Measurements from ENCODE around the gene TBC1D32. TPM values are rescaled to one million over a fixed set of nuclear protein-coding genes. Genes with fewer than 3 reads are reported as not detected.

TBC1D32 gene
- total RNA-seq, 4 donors from 2014 or later = 13.4 to 49.6 (median 22.6) TPM

DNA sequence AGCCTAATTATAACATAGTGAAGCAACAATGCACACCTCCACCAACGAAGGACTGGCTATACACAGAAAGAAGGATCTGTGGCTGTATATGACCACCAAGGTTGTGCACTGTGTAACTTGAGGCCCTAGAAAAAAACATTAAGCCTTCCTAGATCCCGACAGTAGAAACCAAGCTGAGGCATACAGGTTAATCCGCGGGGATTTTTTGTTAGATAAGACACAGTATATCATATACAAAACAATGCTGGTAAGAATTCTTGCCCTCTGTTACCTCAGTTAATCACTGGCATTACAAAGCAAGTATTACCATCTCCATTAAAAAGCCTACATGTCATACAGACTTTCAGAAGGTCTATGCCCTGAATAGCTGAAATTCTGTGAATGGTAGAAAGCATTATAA, 228.8 kb downstream of the TBC1D32 start:
- DNase-seq = no peak
- Histone ChIP-seq H3K27ac (no peak overlapping the region), H3K4me1 (no peaks in the 10 kb centered on the region), H3K4me3 (no peak overlapping the region), H3K9me3 (no peaks in the 10 kb centered on the region), H3K36me3 (no peaks in the 10 kb centered on the region), H3K27me3 (no peaks in the 10 kb centered on the region)
- WGBS, 2 donors (ENCODE audit: low coverage in 1 of 2) = 64 to 77% methylated on average over 4 of the region's 4 CpGs
- in situ Hi-C loops (cut with MboI; ENCODE audit: low pct_ligation_motif_present in 1 of 4, low pct_unique_long_range_greater_than_20kb in 1 of 4, low sequenced_read_pairs in 3 of 4) = no loop called here
- intact Hi-C loops (cut with DNase I; ENCODE audit: low total_unique reads) = no loop called here
- TF ChIP-seq, protein P1, sequence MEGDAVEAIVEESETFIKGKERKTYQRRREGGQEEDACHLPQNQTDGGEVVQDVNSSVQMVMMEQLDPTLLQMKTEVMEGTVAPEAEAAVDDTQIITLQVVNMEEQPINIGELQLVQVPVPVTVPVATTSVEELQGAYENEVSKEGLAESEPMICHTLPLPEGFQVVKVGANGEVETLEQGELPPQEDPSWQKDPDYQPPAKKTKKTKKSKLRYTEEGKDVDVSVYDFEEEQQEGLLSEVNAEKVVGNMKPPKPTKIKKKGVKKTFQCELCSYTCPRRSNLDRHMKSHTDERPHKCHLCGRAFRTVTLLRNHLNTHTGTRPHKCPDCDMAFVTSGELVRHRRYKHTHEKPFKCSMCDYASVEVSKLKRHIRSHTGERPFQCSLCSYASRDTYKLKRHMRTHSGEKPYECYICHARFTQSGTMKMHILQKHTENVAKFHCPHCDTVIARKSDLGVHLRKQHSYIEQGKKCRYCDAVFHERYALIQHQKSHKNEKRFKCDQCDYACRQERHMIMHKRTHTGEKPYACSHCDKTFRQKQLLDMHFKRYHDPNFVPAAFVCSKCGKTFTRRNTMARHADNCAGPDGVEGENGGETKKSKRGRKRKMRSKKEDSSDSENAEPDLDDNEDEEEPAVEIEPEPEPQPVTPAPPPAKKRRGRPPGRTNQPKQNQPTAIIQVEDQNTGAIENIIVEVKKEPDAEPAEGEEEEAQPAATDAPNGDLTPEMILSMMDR (IDR thresholded peaks at IDR 0.05) = no peak
- TF ChIP-seq POLR2AphosphoS5 (IDR thresholded peaks at IDR 0.05) = no peak
- TF ChIP-seq EP300 (IDR thresholded peaks at IDR 0.05; ENCODE audit: low read depth) = no peak
- TF ChIP-seq POLR2A (IDR thresholded peaks at IDR 0.05) = no peak

DNA sequence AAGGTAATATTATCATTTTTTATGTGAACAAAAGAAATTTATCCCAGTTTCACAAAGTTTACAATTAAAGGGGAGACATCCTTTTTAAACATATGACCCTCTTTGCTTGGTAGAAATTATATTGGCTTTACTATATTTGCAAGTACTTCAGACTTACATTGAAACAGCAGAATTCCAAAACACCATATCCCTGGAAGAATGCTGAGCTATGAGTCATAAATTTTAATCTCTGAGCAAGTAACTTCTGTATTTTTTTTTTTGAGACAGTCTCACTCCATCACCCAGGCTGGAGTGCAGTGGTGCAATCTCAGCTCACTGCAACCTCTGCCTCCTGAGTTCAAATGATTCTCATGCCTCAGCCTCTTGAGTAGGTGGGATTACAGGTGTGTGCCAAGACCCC, 240.4 kb downstream of the TBC1D32 start:
- no peak overlapping the region for H3K4me3 ChIP-seq
- DNase-seq = no peak
- no peaks in the 10 kb centered on the region for H3K27me3 ChIP-seq
- no peak overlapping the region for H3K27ac ChIP-seq
- no peak for TF ChIP-seq POLR2A (IDR thresholded peaks at IDR 0.05)
- TF ChIP-seq, protein P1 (IDR thresholded peaks at IDR 0.05) = no peak
- no peak for TF ChIP-seq EP300 (IDR thresholded peaks at IDR 0.05; ENCODE audit: low read depth)
- TF ChIP-seq POLR2AphosphoS5 (IDR thresholded peaks at IDR 0.05) = no peak
- no peaks in the 10 kb centered on the region for H3K4me1 ChIP-seq
- intact Hi-C loops (cut with DNase I; ENCODE audit: low total_unique reads) = no loop called here
- H3K36me3 ChIP-seq = peaks cover 0 to 5% (median 0%) of the 10 kb centered on the region in 4 donors
- H3K9me3 ChIP-seq = no peaks in the 10 kb centered on the region
- in situ Hi-C loops (cut with MboI; ENCODE audit: low pct_ligation_motif_present in 1 of 4, low pct_unique_long_range_greater_than_20kb in 1 of 4, low sequenced_read_pairs in 3 of 4) = no loop called here

DNA sequence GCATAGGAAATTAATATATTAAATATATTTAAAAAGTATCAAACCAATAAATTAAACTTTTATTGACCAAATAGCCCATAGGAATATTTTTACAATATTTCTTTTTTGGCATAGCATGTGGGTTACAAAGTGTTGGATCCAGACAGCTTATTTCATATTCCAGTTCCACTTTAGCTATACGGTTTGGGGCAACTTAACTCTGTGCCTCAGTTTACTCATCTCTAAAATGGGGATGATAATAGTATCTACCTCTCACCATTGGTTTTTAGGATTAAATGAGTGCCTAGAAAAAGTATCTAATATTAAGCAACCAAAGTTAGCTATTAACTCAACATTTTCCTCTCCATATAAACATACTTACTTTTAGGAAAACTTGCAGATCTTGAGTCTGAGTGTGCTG, 243.8 kb downstream of the TBC1D32 start:
- intact Hi-C loops (cut with DNase I; ENCODE audit: low total_unique reads) (no loop called here), in situ Hi-C loops (cut with MboI; ENCODE audit: low pct_ligation_motif_present in 1 of 4, low pct_unique_long_range_greater_than_20kb in 1 of 4, low sequenced_read_pairs in 3 of 4) (no loop called here)
- H3K4me1 ChIP-seq = no peaks in the 10 kb centered on the region
- no peak overlapping the region for H3K4me3 ChIP-seq
- WGBS, 2 donors (ENCODE audit: low coverage in 1 of 2) = 93 to 100% methylated on average over 1 of the region's 1 CpG
- no peaks in the 10 kb centered on the region for H3K27me3 ChIP-seq
- TF ChIP-seq, protein P1 (IDR thresholded peaks at IDR 0.05) = no peak
- no peak for TF ChIP-seq POLR2AphosphoS5 (IDR thresholded peaks at IDR 0.05)
- TF ChIP-seq POLR2A (IDR thresholded peaks at IDR 0.05) = no peak
- no peak for TF ChIP-seq EP300 (IDR thresholded peaks at IDR 0.05; ENCODE audit: low read depth)
- H3K36me3 ChIP-seq = peaks cover 0 to 5% (median 0%) of the 10 kb centered on the region in 4 donors
- DNase-seq = no peak
- H3K27ac ChIP-seq = no peak overlapping the region
- H3K9me3 ChIP-seq = no peaks in the 10 kb centered on the region

DNA sequence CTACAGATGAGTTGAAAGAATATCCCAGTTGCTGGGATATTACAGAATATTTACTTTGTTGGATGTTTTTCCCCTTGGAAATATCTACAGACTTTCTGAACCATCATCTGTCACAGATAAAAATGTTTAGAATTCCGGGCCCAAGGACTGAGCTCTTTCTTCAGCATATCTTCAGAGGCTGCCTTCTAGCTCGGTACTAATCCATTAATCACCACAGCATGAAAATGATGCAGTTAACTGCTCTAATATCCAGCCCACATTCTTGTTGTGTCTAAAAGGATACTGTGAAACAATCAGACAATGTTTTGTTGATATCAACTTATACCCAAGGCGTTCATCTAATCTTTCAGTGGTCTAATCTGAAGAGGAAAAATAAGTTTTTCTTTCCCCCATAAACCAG, 247.4 kb downstream of the TBC1D32 start:
- no peaks in the 10 kb centered on the region for H3K27me3 ChIP-seq
- in situ Hi-C loops (cut with MboI; ENCODE audit: low pct_ligation_motif_present in 1 of 4, low pct_unique_long_range_greater_than_20kb in 1 of 4, low sequenced_read_pairs in 3 of 4) (no loop called here), intact Hi-C loops (cut with DNase I; ENCODE audit: low total_unique reads) (no loop called here)
- H3K9me3 ChIP-seq = no peaks in the 10 kb centered on the region
- WGBS, 2 donors (ENCODE audit: low coverage in 1 of 2) = 76 to 82% methylated on average over 3 of the region's 3 CpGs
- no peak for DNase-seq
- H3K36me3 ChIP-seq = no peaks in the 10 kb centered on the region
- TF ChIP-seq POLR2A (IDR thresholded peaks at IDR 0.05) (no peak), EP300 (IDR thresholded peaks at IDR 0.05; ENCODE audit: low read depth) (no peak), POLR2AphosphoS5 (IDR thresholded peaks at IDR 0.05) (no peak)
- TF ChIP-seq, protein P1 (IDR thresholded peaks at IDR 0.05) = no peak
- H3K4me1 ChIP-seq = no peaks in the 10 kb centered on the region
- no peak overlapping the region for H3K4me3 ChIP-seq
- H3K27ac ChIP-seq = no peak overlapping the region
